CD4-positive, alpha-beta T cell treated with Interleukin-10 for 1 hour (primary cell): ENCODE measurements around the gene BACH2.
"Not testable (repeated sequence)": the region's sequence is repeated elsewhere in the genome, so short reads cannot be mapped to it uniquely, and the experiment has no call there.

Experiments
- DNase-seq: peaks from one replicate; pipeline ENCODE4 v3.0.0-alpha.2; 2020

Gene BACH2

GRCh38 chr6:90121982-90122381 lies 174.7 kb downstream of the BACH2 start:
- DNase-seq = no peak

- no peak for DNase-seq
Measured at GRCh38 chr6:90120327-90120726, 176.3 kb downstream of the BACH2 start.

- DNase-seq = no peak
Measured at GRCh38 chr6:90119618-90120017, 177.0 kb downstream of the BACH2 start.

GRCh38 chr6:90118581-90118980 lies 178.1 kb downstream of the BACH2 start:
- no peak for DNase-seq

- DNase-seq = no peak
Measured at GRCh38 chr6:90118069-90118468, 178.6 kb downstream of the BACH2 start.

GRCh38 chr6:90116126-90116525 lies 180.5 kb downstream of the BACH2 start:
- not testable (repeated sequence) for DNase-seq

- no peak for DNase-seq
Measured at GRCh38 chr6:90113389-90113788, 183.3 kb downstream of the BACH2 start.

- no peak for DNase-seq
Measured at GRCh38 chr6:90111387-90111786, 185.3 kb downstream of the BACH2 start.

GRCh38 chr6:90110971-90111370 lies 185.7 kb downstream of the BACH2 start:
- DNase-seq = peak; percentile 68

- no peak for DNase-seq
Measured at GRCh38 chr6:90109141-90109540, 187.5 kb downstream of the BACH2 start.

GRCh38 chr6:90107771-90108282 lies 188.8 kb downstream of the BACH2 start:
- DNase-seq = no peak

GRCh38 chr6:90107371-90107770 lies 189.3 kb downstream of the BACH2 start:
- DNase-seq = no peak

GRCh38 chr6:90106449-90106848 lies 190.2 kb downstream of the BACH2 start:
- DNase-seq = no peak

GRCh38 chr6:90105506-90106170 lies 191.0 kb downstream of the BACH2 start:
- DNase-seq = no peak

GRCh38 chr6:90103056-90103800 lies 193.4 kb downstream of the BACH2 start:
- peak; percentile 51 for DNase-seq

- no peak for DNase-seq
Measured at GRCh38 chr6:90101403-90101802, 195.2 kb downstream of the BACH2 start.

- no peak for DNase-seq
Measured at GRCh38 chr6:90100059-90100665, 196.5 kb downstream of the BACH2 start.

- DNase-seq = no peak
Measured at GRCh38 chr6:90098627-90099026, 198.0 kb downstream of the BACH2 start.

GRCh38 chr6:90098001-90098531 lies 198.6 kb downstream of the BACH2 start:
- DNase-seq = no peak

GRCh38 chr6:90097356-90097755 lies 199.3 kb downstream of the BACH2 start:
- DNase-seq = no peak

GRCh38 chr6:90096818-90097217 lies 199.8 kb downstream of the BACH2 start:
- no peak for DNase-seq

- no peak for DNase-seq
Measured at GRCh38 chr6:90095788-90096187, 200.9 kb downstream of the BACH2 start.

- no peak for DNase-seq
Measured at GRCh38 chr6:90095145-90095544, 201.5 kb downstream of the BACH2 start.
